Measurements from ENCODE around the gene UNCX. TPM values are rescaled to one million over a fixed set of nuclear protein-coding genes. Genes with fewer than 3 reads are reported as not detected.

UNCX gene
- total and polyA plus RNA-seq, 2 of the 4 experiments (the other 2 are of a cell fraction) = not detected

DNA sequence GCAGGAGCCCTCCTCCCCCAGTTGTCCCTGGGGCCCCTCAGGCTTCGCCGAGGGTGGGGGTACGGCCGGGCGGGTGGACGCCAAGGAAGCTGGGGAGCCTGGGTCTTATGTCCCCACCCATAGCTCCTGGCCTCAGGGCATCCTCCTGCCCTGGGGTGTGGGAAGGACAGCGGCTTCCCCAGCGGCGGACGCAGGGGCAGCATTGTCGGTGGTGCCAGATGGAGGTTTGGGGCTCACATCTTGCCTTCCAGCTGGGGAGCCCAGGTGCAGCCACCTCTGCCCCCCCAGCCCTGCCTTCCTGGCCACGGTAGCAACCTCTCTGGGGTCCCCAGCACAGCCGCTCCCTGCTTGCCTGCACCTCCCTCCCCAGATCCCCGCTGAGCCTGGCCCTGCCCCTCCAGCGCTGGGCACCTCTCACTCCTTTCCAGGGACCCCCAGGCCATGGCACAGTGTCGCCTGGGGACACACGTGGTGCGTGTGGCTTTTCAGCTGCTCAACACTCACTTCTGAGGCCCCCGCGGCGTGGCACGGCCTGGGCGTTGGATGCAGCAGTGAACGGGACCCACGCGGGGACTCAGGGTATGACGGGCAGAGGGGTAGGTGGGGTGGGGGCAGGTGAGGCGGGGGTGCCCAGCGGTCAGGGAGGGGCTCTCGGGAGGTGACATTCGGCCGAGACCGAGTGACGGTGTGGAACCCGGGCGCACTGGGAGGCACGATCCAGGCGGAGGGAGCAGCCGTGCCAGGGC lies 53.1 kb downstream of the UNCX start:
- Histone ChIP-seq H4K20me1 (ENCODE audit: insufficient read depth, low read length) (no peaks in the 10 kb centered on the region), H3K9me3 (ENCODE audit: control insufficient read depth, insufficient read depth, low read length) (0 out of 2 replicates have a peak, but pooled peaks cover 2% of the 10 kb centered on the region), H3K36me3 (ENCODE audit: control insufficient read depth, insufficient read depth, low read length) (no peaks in the 10 kb centered on the region), H3K4ac (ENCODE audit: low read depth, low read length) (no peak overlapping the region), H2AFZ (replicated peaks; ENCODE audit: low read length, poor library complexity) (no peak overlapping the region), H4K5ac (ENCODE audit: low read depth, low read length) (no peak overlapping the region), H2BK120ac (ENCODE audit: low read depth, low read length) (no peak overlapping the region), H4K91ac (ENCODE audit: insufficient read depth, low read depth, low read length) (no peak overlapping the region), H3K18ac (ENCODE audit: low read depth, low read length) (no peak overlapping the region), H3K9ac (ENCODE audit: low read depth, low read length) (no peak overlapping the region), H4K8ac (ENCODE audit: low read depth in 2 of 2, low read length in 2 of 2) (no peak overlapping the region), H3K9me1 (ENCODE audit: insufficient read depth, low read length) (no peaks in the 10 kb centered on the region), H3K56ac (ENCODE audit: extremely low read depth, insufficient read depth, low read length) (no peak overlapping the region), H2BK20ac (ENCODE audit: low read depth, low read length) (no peak overlapping the region), H2BK15ac (ENCODE audit: low read depth, low read length) (no peak overlapping the region), H3K4me1 (ENCODE audit: control insufficient read depth, insufficient read depth, low read length) (no peaks in the 10 kb centered on the region; the same call in 1 of the 2 replicates), H3K4me3 (ENCODE audit: insufficient read depth, low read depth, low read length) (no peak overlapping the region), H2AK9ac (replicated peaks; ENCODE audit: low read depth, low read length, poor library complexity) (no peak overlapping the region), H3K27me3 (ENCODE audit: control insufficient read depth, insufficient read depth, low read length) (peaks cover 57% of the 10 kb centered on the region), H2AK5ac (ENCODE audit: low read depth, low read length) (no peak overlapping the region), H3K23ac (ENCODE audit: low read depth, low read length) (no peak overlapping the region), H3K79me1 (ENCODE audit: low read depth in 1 of 2, low read length in 2 of 2) (no peaks in the 10 kb centered on the region), H3K14ac (replicated peaks; ENCODE audit: low read depth, low read length) (no peak overlapping the region), H3K27ac (ENCODE audit: insufficient read depth, low read length) (no peak overlapping the region), H3K4me2 (ENCODE audit: low read depth, low read length) (no peak overlapping the region), H2BK5ac (ENCODE audit: low read depth, low read length, poor library complexity, severe bottlenecking) (no peak overlapping the region)
- ChIA-PET CTCF (no interaction called here), POLR2A (ENCODE audit: unreplicated experiment) (no interaction called here)
- in situ Hi-C loops (cut with MboI; ENCODE audit: low sequenced_read_pairs) = no loop called here
- intact Hi-C loops (cut with micrococcal nuclease) = no loop called here
- BruUV-seq (replicated peaks) = no TSS peak
- 92% methylated on average over 11 of the region's 39 CpGs; no CpG with 5 or more reads in 1 of the 2 experiments for WGBS, 2 experiments (ENCODE audit: extremely low coverage in 2 of 2, insufficient read length in 1 of 2)
- DNase-seq (no peak), ATAC-seq (ENCODE audit: low read depth) (no peak)
- TF ChIP-seq POLR2A (IDR thresholded peaks at IDR 0.05; ENCODE audit: low read depth, low read length) = no peak
- TF ChIP-seq, protein P1, sequence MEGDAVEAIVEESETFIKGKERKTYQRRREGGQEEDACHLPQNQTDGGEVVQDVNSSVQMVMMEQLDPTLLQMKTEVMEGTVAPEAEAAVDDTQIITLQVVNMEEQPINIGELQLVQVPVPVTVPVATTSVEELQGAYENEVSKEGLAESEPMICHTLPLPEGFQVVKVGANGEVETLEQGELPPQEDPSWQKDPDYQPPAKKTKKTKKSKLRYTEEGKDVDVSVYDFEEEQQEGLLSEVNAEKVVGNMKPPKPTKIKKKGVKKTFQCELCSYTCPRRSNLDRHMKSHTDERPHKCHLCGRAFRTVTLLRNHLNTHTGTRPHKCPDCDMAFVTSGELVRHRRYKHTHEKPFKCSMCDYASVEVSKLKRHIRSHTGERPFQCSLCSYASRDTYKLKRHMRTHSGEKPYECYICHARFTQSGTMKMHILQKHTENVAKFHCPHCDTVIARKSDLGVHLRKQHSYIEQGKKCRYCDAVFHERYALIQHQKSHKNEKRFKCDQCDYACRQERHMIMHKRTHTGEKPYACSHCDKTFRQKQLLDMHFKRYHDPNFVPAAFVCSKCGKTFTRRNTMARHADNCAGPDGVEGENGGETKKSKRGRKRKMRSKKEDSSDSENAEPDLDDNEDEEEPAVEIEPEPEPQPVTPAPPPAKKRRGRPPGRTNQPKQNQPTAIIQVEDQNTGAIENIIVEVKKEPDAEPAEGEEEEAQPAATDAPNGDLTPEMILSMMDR (conservative IDR thresholded peaks at IDR 0.05; ENCODE audit: low read depth, low read length) = no peak
- TF ChIP-seq, protein P2, sequence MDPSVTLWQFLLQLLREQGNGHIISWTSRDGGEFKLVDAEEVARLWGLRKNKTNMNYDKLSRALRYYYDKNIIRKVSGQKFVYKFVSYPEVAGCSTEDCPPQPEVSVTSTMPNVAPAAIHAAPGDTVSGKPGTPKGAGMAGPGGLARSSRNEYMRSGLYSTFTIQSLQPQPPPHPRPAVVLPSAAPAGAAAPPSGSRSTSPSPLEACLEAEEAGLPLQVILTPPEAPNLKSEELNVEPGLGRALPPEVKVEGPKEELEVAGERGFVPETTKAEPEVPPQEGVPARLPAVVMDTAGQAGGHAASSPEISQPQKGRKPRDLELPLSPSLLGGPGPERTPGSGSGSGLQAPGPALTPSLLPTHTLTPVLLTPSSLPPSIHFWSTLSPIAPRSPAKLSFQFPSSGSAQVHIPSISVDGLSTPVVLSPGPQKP (IDR thresholded peaks at IDR 0.05; ENCODE audit: borderline replicate concordance, low read depth, low read length) = no peak
- TF ChIP-seq MXI1 (IDR thresholded peaks at IDR 0.05; ENCODE audit: borderline replicate concordance, low read depth, low read length) = no peak
- no peak for TF ChIP-seq RFX5 (IDR thresholded peaks at IDR 0.05; ENCODE audit: low read depth, low read length)
- no peak for TF ChIP-seq RAD21 (IDR thresholded peaks at IDR 0.05; ENCODE audit: low read length)
- TF ChIP-seq, protein P3, sequence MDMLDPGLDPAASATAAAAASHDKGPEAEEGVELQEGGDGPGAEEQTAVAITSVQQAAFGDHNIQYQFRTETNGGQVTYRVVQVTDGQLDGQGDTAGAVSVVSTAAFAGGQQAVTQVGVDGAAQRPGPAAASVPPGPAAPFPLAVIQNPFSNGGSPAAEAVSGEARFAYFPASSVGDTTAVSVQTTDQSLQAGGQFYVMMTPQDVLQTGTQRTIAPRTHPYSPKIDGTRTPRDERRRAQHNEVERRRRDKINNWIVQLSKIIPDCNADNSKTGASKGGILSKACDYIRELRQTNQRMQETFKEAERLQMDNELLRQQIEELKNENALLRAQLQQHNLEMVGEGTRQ (IDR thresholded peaks at IDR 0.05; ENCODE audit: low read depth, low read length) = no peak
- no peak for TF ChIP-seq RCOR1 (IDR thresholded peaks at IDR 0.05; ENCODE audit: insufficient replicate concordance, low read length)
- no peak for TF ChIP-seq FOS (IDR thresholded peaks at IDR 0.05; ENCODE audit: low read depth, low read length)
- no peak for TF ChIP-seq CEBPB (IDR thresholded peaks at IDR 0.05; ENCODE audit: low read depth, low read length)
- TF ChIP-seq SMC3 (IDR thresholded peaks at IDR 0.05; ENCODE audit: low read depth, low read length) = no peak
- TF ChIP-seq BHLHE40 (IDR thresholded peaks at IDR 0.05; ENCODE audit: low read depth, low read length) = no peak
- no peak for TF ChIP-seq MAZ (IDR thresholded peaks at IDR 0.05; ENCODE audit: borderline replicate concordance, low read depth, low read length)
- TF ChIP-seq CHD1 (IDR thresholded peaks at IDR 0.05; ENCODE audit: low read depth, low read length) = no peak
- TF ChIP-seq MAFK (IDR thresholded peaks at IDR 0.05; ENCODE audit: low read depth, low read length) = no peak
- dilution Hi-C loops (cut with HindIII; ENCODE audit: low sequenced_read_pairs, unreplicated experiment) = no loop called here

Measured in IMR-90 (cell line).